LNCAP (cell line): ENCODE data around the gene KIF4B.

Experiments used
- TF ChIP-seq, protein P1 (sequence below): fragments of 450-650 bp; IDR thresholded peaks from 2 replicates; pipeline ENCODE4 v1.5.1; 2017; ENCODE audit warnings: mild to moderate bottlenecking

The KIF4B gene

GRCh38 chr5:154997746-154998145 lies 15.8 kb upstream of the KIF4B start:
- TF ChIP-seq, protein P1, sequence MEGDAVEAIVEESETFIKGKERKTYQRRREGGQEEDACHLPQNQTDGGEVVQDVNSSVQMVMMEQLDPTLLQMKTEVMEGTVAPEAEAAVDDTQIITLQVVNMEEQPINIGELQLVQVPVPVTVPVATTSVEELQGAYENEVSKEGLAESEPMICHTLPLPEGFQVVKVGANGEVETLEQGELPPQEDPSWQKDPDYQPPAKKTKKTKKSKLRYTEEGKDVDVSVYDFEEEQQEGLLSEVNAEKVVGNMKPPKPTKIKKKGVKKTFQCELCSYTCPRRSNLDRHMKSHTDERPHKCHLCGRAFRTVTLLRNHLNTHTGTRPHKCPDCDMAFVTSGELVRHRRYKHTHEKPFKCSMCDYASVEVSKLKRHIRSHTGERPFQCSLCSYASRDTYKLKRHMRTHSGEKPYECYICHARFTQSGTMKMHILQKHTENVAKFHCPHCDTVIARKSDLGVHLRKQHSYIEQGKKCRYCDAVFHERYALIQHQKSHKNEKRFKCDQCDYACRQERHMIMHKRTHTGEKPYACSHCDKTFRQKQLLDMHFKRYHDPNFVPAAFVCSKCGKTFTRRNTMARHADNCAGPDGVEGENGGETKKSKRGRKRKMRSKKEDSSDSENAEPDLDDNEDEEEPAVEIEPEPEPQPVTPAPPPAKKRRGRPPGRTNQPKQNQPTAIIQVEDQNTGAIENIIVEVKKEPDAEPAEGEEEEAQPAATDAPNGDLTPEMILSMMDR = no peak

- TF ChIP-seq, protein P1 = no peak
Measured at GRCh38 chr5:154999865-155000264, 13.7 kb upstream of the KIF4B start.

- TF ChIP-seq, protein P1 = no peak
Measured at GRCh38 chr5:155001523-155001922, 12.0 kb upstream of the KIF4B start.

DNA sequence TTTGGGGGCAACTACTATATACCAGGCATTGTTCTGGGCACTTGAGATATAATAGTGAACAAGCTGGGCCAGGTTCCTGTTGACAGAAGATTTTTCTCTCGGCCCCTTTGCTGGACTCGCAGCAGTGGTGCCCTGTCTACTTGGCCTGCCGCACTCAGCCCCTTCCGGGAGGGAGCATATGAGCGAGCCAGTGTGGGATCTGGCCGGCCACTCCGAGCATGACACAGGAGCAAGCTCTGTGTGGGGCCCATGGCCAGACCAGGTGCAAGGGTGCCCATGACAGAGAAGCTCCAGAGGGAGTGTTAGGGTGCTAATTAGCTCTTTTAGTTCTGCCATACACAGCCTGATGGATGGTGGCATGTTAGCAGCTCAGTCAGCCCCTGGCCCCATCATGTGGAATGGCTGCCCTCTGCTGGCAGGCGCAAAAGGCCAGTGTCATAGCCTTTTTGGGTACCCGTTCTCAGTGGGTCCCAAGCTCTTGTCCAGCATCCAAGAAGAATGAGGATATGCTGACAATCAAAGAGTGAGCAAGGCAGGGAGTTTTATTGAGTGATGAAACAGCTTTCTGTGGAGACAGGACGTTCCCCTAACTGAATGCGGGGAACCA lies 9.3 kb upstream of the KIF4B start:
- TF ChIP-seq, protein P1 = peak; percentile 42; the same call in 1 of the 2 replicates

GRCh38 chr5:155008669-155009068 lies 4.9 kb upstream of the KIF4B start:
- TF ChIP-seq, protein P1 = no peak

DNA sequence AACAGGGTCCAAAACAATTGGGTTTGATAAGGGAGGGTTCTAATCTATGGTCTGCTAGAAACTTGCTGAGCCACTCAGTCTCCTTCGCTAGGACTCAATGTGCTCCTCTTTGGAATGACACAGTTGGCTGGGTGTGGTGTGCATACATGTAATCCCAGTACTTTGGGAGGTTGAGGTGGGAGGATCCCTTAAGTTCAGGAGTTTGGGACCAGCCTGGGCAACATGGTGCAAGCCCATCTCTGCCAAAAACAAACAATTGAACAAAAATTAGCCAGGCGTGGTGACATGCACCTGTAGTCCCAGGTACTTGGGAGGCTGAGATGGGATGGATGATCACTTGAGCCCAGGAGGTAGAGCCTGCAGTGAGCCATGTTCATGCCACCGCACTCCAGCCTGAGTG lies 2.7 kb upstream of the KIF4B start:
- TF ChIP-seq, protein P1 = no peak

DNA sequence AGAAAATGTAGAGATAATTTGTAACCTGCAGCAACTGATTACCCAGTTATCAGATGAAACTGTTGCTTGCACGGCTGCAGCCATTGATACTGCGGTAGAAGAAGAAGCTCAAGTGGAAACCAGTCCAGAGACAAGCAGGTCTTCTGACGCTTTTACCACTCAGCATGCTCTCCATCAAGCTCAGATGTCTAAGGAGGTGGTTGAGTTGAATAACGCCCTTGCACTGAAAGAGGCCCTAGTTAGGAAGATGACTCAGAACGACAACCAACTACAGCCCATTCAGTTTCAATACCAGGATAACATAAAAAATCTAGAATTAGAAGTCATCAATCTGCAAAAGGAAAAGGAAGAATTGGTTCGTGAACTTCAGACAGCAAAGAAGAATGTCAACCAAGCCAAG lies 1.7 kb downstream of the KIF4B start:
- TF ChIP-seq, protein P1 = no peak

DNA sequence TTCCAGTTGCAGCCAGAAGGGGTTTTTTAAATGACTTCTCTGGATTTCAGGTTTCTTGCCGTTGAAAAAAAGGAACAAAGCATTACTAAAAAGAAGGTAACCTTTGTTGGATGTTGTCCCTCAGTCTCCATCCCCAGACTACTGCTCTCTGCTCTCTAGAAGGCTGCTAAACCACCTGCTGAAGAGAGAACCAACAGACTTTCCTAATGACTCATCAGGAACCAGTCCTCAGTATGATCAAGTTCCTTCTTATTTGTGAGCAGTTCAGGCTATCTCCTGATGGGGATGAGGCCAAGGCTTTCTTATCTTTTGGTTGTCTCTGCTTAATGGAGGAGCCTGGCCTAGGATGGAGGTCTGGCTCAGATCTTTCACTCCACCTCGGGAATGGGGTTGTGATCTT lies 4.1 kb downstream of the KIF4B start:
- TF ChIP-seq, protein P1 = no peak
